ENCODE results near the gene CD160.

DNA sequence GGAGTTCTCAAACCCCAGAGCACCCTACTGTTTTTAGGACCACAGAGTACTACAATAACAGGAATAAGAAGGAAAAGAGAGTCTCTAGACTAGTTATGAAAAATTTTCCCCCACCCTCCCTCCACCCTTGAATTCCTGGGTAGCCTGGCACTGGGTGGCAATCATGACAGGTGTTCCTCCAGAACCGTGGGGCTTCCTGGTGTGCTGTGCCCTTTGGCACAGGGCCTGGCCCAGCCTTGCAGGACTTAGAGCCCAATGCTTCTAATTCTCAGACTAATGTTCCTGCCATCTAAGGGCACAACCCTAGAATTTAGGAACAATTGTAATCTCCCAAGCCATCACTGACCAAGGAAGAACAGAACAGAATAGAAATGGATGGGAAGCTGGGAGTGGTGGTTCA, 1.5 kb upstream of the CD160 start:
- no peak for TF ChIP-seq POLR2A (IDR thresholded peaks at IDR 0.05)
- TF ChIP-seq, protein P1, sequence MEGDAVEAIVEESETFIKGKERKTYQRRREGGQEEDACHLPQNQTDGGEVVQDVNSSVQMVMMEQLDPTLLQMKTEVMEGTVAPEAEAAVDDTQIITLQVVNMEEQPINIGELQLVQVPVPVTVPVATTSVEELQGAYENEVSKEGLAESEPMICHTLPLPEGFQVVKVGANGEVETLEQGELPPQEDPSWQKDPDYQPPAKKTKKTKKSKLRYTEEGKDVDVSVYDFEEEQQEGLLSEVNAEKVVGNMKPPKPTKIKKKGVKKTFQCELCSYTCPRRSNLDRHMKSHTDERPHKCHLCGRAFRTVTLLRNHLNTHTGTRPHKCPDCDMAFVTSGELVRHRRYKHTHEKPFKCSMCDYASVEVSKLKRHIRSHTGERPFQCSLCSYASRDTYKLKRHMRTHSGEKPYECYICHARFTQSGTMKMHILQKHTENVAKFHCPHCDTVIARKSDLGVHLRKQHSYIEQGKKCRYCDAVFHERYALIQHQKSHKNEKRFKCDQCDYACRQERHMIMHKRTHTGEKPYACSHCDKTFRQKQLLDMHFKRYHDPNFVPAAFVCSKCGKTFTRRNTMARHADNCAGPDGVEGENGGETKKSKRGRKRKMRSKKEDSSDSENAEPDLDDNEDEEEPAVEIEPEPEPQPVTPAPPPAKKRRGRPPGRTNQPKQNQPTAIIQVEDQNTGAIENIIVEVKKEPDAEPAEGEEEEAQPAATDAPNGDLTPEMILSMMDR (IDR thresholded peaks at IDR 0.05): no peak
